IPS-NIHi11 (cell line): ENCODE data around the gene TNFRSF25.

Source experiments
- DNase-seq: peaks from one replicate; pipeline ENCODE4 v3.0.0; 2012; ENCODE audit warnings: mixed read lengths, low spot score

TNFRSF25 gene

DNA sequence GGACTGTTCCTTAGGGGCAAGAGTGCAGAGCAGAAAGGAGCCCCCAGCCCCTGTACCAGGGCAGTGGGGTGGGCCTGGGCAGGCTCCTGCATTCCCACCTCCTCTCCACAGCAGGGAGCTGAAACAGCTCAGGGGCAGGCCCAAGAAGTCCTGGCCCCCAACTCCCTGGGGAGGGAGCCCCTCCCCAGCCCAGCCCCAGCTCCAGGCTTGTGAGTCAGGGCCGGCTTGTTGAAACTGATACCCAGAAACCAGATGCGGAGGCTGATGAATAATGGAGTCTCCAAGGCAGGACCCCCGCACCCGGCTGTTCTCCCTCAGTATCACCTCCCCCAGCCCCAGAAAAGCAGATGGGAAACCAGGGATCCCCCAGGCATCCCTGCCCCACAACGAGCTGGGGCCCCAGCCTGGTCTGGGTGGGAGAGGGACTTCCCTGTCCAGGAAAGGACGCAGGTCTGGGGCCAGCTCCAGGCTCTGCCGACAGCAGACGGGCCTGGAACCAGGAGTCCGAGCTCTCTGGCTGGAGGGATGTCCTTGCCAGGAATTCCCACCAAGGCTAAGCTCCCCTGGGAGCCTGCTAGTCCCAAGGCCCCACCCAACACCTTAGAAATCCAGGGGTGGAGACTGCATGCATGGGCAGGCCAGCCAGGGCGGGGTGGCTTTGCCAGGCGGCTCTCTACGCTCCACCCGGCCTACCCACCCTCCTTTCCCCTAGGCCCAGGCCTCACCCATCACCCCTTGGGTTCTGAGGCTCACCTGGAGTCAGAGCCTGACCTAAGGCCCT is 22.8 kb upstream of the TNFRSF25 start:
- DNase-seq, result no peak

DNA sequence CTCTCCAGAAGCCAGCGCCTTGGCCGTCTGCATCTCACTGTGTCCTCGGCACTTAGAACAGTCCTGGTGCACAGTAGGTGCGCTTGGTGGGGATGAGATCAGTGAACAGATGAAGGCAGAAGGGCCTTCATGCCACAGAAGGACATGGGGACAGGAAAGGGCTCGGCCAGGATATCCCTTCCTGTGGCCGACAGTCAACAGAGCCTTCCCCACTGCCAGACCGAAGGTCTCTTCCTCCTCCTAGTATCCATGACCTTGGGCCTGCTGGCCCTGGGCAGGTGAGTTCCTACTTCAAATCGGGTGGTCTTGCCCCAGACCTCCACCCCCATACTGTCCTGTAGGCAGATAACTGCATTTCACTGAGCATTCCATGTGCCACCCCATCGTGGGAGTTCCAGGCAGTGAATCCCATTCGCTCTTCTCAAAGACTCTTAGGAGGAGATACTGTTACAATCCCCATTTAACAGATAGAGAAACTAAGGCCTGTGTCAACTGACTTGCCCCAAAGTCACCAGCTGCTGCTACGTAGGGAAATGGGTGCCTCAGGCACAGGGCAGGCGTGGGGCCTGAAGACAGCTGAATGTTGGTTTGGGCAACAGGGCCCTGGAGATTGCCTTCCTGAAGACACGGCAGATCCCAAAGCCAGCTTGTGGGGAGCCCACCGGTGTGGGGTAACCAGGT is 22.0 kb upstream of the TNFRSF25 start:
- DNase-seq, result no peak

DNA sequence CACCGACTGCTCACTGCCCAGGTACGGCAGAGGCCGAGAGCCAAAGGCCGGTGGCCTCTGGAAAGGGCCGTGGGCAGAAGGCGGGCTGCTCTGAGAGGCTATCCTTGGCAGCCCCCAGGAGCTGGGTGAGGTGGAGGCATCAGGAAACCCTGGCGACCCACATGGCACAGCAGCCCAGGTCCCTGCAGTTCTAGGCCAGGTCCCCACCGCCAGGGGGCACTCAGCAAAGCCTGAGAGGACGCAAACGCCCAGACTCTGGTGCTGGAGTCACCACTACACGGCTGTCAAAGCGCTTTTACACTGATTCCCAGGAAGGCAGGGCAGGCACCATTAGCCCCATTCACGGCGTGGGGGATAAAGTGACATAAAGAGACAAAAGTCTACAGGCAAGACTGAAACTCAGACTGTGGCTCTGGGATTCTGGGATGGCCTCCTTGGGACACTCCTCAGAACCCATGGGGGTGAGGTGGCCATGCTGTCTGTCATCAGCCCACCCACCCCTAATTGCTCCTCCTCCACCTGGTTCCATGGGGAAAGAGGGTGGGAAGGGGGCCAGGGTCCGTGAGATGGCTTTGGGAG is 20.5 kb upstream of the TNFRSF25 start:
- peak; percentile 88 for DNase-seq

DNA sequence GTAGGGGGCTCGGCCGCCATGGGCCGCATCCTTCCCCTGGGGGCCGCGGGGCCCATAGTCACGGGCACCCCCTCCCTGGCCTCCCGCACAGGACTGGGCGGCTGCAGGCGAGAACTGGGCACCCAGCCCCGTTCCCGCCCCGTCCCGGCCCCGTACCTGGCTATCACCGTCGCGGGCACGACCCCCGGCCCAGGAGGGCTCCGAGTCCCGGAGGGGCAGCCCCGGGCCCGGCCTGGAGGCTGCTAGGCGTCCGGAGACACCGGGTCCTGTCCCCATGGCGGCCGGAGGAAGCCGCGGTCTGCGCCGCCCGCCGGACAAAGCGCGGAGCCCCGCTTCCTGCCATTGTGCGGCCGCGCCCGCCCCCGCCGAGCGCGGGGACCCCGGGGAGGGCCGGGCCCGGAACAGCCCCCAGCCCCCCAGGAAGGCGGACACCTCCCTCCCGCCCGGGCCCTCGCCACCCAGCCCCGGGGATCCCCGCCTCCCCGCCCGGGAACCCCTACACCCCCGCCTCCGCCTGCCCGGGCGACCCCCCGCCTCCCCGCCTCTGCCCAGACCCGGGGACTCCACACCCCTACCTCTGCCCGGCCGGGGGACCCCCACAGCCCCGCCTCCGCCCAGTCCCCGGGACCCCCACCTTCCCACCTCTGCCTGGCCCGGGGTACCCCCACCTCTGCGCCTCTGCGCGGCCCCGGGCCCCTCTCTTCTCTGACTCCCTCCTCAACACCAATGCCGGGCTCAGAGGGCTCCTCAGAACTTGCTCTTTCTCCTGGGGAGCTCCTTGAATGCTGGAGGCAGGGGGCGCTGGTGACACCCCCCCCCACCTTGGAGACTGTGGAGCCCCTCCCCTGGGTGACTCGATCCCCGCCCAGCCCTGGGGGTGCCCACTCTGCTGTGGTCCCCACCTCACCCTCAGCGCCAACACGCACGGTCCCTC is 19.5 kb upstream of the TNFRSF25 start:
- peak; percentile 69 for DNase-seq

DNA sequence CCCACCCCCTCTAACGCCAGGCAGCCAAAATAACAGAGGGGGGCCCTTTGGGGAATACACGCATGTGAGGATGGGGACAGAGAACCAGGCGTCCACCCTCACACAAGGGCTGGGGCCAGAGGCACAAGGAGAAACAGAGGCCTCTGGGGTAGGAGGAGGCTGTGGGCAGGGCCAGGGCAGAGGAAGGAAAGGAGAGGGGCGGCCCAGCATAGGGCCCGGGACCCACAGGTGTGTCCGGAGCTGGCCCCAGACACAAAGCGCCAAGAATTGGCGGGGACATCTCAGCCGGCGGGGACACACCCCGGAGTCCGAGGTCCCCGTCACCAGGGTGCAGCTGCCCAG is 18.8 kb upstream of the TNFRSF25 start:
- peak; percentile 50 for DNase-seq

DNA sequence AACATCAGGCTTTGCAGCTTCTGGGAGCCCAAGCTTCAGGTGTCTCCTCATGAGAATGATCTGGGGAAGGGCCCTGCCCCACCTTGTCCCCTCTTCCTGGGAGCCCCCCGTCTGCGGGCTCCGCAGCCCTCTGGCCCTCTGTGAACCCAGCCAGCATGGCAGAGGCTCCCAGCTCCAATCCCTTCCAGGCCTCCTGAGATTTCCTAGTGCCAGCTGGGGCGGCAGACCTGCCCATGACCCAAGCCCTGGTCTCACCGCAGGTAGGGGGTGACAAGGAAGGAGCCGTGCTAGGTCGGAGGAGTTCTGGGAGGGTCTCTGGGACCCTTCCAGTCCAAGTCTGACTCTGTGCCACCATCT is 17.8 kb upstream of the TNFRSF25 start:
- DNase-seq, result no peak

DNA sequence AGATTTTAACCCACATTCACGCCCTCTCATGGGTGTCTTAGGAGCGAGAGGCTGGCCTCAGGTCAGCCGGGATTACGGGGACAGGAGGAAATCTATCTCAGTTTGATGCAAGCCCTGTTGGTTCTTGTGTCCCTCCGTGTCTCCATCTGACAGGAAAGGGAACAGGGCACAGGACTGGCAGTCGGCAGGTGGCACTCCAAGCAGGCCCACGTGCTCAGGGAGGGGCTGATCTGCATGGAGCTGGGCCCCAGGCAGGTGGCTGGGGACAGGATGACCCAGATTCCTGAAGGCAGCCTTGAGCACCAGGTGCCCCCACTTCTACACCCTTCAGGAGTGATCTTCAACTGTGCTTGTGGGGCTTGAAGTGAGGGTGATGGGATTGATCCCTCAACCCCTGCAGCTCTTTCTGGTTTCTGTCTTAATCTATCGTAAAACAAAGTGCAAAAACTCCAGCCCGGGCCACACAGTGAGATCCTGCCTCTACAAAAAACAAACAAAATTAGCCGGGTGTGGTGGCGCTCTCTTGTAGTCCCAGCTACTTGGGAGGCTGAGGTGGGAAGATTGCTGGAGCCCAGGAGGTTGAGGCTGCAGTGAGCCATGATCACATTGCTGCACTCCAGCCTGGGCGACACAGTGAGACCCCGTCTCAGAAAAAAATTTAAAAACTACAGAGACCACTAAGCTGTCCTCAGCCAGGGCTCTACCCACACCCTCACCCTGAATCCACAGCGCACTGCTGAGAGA is 17.2 kb upstream of the TNFRSF25 start:
- DNase-seq, result no peak

DNA sequence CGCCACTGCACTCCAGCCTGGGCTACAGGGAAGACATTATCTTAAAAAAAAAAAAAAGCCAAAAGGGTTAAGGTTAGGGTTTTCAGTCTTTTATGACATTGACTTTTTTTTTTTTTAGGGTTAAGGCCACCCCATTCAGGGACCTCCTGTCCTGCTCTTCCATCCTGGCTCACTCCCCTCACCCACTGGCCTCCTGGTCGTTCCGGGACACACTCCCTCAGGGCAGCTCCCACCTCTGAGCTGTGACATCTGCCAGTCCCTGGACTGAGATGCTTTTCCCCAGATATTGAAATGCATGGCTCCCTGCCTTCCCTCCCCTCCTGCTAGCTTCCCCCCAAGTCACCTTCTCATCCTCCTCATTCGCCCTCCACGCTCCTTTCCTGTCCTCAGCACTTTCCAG is 15.8 kb upstream of the TNFRSF25 start:
- no peak for DNase-seq

DNA sequence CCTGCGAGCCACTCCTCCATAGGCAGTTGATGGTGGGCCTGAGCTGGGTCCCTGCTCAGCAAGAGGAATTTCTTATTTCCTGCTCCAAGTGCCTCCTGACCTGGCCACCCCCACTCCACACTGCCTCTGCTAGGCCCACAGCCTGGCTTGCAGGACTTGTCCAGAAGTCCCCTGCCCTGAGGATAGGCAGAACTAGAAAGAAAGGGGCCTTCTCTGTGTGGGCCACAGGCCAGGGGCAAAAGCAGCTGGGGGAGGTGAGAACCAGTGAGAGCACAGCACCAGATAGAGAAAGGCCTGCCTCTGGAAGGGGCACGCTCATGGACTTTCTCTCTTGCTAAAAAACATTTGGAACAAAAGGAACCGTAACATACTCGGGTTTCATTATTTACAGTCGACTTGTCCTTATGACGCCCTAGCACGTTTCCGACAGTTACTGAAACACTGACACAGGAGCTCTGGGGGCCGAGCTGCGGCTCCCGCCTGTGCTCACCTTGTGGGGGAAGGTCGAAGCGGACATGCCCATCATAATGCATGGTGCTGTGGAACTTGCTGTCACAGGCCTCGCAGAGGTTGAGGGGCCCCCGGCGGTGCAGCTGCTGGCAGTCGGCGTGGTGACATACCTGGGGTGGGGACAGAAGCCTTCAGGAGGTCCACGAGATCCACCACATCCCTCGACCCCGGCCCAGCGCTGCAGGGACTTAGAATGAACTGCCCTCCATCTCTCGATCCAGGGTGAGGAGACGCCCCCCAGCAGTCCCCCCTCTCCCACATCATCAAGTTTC is 11.3 kb upstream of the TNFRSF25 start:
- DNase-seq, result no peak

DNA sequence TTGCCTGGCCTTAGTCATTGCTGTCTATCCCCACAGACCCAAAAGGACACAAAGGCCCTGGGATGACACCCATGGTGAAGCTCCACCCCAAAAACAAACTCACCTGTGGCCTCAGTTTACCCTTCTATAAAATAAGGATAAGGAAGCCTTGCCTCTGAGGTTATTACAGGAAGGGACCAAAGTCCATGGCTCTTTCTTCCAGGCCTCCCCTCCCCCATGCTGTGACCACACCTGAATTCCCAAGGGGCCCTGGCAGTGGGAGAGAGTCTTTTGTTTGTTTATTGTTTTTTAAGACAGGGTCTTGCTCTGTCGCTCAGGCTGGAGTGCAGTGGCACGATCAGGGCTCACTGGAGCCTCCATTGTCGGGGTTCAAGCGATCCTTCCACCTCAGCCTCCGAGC is 10.5 kb upstream of the TNFRSF25 start:
- no peak for DNase-seq

DNA sequence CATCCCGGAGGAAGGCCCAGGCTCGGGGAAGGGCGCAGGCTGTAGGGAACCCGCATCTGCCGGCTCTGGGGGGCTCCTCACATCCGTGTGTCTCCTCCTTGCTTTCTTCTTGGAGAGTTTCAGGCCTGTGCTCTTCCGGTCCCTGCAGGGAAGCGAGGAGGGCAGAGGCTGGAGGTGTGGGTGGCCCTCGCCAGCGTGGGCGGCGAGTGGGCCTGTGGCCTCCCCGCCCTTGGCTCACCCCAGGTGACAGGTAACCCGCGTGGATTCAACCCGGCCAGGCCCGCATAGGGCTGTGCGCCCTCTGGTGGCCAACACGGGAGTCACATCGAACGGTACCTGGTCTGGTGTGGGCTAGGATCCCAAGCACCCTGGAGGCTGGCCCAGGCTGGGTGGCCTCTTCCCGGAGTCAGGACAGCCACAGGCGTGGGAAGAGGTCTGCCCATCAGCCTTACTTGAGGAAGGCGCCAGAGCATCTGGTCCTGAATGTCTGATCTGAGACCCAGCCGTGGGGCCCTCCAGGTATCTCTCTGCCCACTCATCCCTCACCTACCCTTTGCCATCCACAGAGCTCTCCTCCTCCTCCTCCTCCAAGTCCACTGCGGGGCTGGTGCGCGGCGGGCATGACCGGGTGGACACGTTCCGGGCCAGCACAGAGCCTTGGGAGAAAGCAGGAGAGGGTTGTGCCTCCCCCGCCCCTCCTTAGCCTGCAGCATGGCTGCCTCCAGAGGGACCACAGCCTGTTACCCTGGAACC is 9.6 kb upstream of the TNFRSF25 start:
- peak; percentile 89 for DNase-seq

DNA sequence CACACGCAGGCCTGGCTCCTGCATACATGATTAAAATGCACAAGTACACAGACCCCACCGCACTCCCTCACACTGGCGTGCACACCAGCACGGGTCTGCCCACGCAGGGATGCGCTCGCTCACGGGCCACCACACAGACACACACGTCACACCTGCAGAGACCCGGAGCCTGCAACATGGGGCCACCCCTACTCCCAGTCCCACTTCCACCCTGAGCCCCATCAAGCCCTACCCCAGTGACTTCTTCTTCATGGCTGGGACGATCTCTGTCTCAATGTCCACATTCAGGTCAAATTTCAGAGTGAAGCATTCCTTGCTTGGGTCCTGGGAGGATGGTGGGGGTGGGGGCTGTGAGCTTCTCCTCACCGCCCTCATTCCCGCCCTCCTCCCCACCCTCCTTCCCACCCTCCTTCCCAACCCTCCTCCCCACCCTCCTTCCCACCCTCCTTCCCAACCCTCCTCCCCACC is 8.9 kb upstream of the TNFRSF25 start:
- DNase-seq, result no peak

DNA sequence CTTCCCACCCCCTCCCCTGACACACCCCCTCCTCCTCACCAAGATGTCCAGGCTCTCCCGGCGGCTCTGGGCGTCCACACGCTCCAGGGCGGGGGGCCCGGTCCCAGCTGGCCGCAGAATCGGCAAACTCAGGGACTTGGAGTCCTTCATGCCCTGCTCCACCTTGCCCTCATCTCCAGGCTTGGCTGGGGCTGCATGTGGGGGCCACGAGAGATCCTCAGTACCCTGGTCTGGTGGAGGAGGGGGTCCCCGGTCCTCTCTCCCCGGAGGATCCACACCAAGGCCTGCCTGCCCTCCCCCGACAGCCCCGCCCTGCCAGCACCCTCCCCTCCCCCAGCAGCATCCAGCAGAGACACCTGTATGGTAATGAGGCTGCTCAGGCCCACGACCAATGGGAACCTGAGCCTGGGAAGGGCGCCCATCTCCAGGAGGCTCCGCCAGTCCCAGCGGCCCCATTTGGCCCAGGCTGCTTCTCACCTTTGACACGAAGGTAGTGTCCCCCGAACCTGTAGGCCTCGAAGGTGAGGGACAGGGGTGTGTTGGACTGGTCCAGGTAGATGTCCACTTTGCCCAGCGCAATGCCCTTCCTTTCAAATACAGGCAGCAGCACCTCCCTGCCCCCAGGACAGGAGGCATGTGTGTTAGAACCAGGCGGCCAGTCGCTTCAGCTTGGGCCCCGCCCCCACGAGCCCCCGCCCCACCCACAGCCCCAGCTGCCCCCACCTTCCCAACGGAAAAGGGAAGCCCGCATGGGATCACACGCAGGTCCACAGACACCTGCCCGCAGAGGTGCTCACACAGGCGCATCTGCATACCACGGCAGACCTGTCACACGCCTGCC is 8.2 kb upstream of the TNFRSF25 start:
- no peak for DNase-seq

DNA sequence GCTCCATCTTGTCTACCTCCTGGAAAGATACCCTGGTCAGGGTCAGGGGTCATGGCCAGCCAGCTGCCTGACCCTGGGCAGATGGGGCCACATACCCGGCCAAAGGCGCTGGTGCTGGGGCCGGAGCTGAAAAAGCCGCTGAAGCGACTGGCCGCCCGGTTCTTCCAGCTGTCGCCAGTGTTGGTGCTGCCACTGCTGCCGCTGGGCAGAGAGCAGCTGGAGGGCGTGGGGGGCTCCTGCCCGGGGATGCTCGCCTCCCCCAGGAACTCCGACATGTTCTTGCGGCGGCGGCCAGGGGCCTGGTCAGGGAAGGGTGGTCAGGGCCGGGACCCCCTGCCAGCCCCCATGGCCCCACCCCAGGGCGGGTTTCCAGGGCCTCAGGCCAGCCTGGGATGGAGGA is 7.2 kb upstream of the TNFRSF25 start:
- no peak for DNase-seq

DNA sequence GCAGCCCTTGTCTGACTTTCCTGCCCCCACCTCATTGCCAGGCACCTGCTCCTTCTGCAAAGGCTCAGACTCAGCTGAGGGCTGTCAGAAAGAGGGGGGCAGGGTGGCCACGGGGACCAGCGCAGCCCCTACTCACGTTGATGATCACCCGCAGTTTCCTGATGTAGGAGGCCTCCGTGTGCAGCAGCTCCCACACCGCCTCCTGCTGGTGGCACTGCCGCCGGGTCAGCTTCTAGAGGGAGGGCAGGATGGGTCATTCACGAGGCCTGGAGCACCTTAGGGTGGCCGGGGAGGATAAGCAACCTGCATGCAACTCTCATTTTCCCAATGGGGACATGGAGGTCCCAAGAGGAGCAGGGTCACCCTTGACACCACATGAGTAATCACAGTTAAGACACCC is 6.4 kb upstream of the TNFRSF25 start:
- no peak for DNase-seq

DNA sequence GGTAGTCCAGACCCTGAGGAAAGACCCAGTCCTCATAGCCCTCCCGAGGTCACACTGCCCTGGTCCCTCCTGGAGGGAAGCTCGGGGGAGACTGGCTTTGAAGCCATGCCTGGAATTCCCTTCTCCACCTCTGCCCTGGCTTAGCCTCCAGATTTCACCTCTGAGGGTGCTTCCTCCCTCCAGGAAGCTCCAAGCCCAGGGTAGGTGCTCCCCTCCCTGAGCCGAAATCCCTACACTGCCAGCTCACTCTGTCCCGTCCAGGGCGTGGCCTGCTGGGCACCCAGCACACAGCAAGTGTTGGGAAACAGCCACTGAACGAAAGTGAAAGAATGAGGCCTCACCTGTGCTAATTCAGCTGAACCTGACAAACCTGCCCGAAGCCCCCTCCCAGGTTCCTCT is 6.0 kb upstream of the TNFRSF25 start:
- no peak for DNase-seq

DNA sequence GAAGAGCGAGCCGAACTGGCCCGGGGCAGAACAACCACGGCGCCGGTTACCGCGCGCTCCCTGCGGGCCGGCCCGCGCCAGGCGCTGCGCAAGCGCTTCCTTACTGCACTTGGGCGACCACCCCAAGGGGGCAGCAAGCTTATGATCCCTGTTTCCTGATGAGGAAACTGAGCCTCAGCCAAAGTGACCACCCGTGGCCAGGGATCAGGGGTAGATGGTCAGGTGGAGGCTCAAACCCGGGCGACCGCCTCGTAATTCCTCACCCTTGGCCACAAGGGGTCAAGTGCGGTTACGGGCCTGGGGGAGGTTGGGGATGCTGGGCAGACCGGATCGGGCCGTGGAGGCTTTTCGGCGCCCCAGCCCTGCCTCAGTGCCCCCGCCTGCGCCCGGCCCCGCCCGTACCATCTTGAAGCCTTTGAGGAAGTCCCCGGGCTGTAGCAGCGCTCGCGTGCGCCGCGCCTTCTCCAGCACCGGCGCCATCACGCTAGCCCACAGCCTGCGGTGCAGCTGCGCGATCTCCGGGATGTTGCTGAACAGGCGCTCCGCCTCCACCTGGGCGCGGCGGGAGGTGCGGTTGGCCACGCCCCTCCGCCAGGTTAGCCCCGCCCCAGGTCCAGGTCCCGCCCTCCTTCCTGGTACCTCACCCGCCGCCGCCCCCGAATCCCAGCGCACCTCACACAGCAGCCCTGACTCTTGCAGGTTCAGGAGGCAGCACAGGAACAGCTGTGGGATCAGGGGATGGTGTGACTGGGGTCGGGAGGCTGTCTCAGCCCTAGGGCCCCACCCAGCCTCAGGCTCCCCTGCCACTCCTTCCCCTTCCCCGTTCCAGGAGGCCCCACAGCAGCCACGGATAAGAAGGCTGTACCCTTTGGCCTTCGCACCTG is 5.4 kb upstream of the TNFRSF25 start:
- DNase-seq, result peak; percentile 70
